GM21529 (cell line): Measurements from ENCODE around the gene GPD2.
A peak's percentile ranks its signal among the peaks of the same experiment; 100 is the strongest.
"Not testable (repeated sequence)": the region's sequence is repeated elsewhere in the genome, so short reads cannot be mapped to it uniquely, and the experiment has no call there.

ENCODE experiments used
- ATAC-seq: cut with Tn5 transposase; IDR thresholded peaks from one replicate; pipeline ENCODE4 v1.9.1; 2021; ENCODE audit not compliant: unreplicated experiment

The GPD2 gene

DNA sequence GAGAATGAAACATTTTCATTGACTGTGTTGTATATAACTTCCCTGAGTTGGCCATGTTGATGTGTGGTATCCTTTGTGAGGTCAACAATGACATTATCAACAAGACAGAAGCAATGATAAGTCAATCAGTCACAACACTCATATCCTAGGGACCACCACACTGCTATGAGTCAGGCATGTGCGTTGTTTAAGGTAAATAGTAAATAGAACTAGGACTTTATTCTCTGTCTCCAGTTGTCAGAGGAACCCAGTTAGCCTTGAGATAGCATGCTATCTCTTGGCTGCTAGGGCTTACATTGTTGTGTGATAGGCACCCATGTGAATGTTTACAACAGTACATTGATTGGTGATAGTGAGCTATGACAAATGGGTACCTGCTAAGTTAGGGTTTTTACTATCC, 37.3 kb downstream of the GPD2 start:
- ATAC-seq: no peak

DNA sequence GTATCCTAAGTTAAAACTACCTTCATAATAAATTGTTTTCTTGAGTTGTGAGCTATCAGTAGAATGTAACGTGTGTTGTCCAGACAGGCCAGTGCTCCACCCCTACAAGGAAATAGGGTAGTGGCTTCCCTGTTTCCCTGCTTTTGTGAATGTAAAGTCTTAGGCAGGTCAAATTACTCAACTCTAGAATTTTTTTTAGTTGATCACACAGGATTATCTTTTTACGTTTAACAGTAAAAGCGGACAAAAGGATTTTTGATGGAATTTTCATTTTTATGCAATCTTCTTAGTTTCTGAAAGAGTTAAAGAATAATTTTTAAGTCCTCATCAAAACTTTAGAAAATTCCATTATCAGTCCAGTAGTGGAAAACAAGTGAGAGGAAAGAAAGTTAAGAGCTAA, 38.2 kb downstream of the GPD2 start:
- no peak for ATAC-seq

DNA sequence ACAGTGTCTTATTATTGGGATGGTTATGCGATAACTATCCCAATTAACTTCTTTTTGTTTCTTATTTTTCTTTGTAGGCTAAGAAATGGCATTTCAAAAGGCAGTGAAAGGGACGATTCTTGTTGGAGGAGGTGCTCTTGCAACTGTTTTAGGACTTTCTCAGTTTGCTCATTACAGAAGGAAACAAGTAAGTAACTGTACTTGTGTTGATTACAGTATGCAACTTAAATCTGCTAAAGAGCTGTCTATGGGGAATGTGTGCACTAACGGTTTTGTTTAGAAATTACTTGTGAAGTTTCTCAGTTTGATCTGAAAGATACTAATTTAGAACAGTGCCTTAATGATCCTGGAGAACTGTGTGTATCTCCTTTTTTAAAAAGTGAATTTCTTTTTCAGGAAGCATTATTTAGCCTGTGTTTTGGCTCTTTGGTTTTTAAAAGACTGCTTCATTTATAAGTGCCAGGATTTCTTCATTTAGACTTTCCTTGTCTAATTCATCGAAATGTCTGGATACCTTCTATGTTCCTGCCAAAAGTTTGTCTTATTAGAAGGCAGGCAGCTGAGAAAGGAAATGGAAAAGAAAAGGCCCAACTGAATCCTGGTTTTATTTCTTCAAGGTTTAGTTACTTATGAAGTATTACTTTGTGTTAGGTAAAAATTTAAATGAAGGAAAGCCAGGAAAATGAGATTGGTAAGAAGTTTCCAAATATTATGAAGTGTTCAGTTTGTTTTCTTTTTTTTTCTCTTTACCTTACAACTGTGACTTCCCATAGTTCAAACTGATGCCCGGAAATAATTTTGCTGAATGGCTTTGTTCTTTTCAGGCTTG, 40.1 kb downstream of the GPD2 start:
- ATAC-seq: peak; percentile 57

DNA sequence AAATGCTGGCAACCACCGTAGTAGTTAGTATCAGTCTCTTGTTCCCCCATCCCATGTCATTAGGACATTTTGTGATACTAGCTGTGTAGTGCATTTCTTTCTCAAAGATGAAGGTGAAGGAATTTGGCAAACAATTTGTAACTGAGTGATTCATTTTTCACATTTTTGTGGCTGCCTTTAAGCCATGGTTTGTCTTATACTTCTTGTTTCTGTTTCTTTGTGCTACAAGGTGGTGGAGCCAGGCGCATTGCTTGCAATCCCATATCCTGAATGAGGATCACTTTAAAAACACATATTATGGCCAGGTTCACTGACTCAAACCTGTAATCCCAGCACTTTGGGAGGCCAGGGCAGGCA, 40.6 kb downstream of the GPD2 start:
- ATAC-seq: peak; percentile 86

- ATAC-seq: no peak
Measured at GRCh38 chr2:156480376-156480775, 44.2 kb downstream of the GPD2 start.

- no peak for ATAC-seq
Measured at GRCh38 chr2:156481312-156481711, 45.1 kb downstream of the GPD2 start.

- no peak for ATAC-seq
Measured at GRCh38 chr2:156483741-156484173, 47.6 kb downstream of the GPD2 start.

- ATAC-seq: no peak
Measured at GRCh38 chr2:156486147-156486546, 50.0 kb downstream of the GPD2 start.

GRCh38 chr2:156486614-156487013, 50.4 kb downstream of the GPD2 start:
- ATAC-seq: no peak

GRCh38 chr2:156489195-156489594, 53.0 kb downstream of the GPD2 start:
- ATAC-seq: peak; percentile 40

- ATAC-seq: no peak
Measured at GRCh38 chr2:156489750-156490465, 53.7 kb downstream of the GPD2 start.

- ATAC-seq: no peak
Measured at GRCh38 chr2:156490466-156490840, 54.3 kb downstream of the GPD2 start.

DNA sequence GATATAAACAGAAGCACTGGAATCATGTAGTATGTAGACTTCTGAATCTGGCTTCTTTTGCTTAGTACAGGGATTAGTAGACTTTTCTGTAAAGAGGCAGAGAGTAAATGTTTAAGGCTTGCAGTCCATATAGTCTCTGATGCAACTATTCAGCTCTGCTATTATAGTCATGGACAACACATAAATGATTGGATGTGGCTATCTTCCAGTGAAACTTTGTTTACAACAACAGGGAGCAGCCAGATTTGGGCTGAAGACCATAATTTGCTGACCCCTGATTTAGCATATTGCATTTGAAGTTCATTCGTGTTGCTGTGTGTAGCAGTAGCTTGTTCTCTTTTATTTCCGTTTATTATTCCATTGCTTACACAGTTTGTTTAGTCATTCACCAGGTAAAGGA, 55.0 kb downstream of the GPD2 start:
- no peak for ATAC-seq

DNA sequence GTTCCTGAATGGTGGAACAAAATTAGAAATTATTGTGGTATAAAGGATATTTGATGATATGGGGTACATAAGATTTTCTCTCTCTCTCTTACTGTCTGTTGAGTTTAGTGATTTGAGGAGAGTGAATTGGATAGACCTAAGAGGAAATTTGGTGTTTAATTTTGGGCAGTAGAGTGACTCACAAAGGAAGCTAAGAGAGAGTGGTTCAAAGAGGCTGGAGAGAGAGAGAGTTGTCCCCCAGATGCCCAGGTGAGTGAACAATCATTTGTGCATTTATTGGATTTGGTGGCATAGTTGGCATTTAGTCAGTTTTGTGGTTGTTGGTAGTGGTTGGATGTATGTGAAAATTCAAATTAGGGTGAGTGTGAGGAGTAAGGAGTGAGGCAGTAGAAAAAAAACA, 56.8 kb downstream of the GPD2 start:
- no peak for ATAC-seq

- ATAC-seq: not testable (repeated sequence)
Measured at GRCh38 chr2:156495998-156496397, 59.8 kb downstream of the GPD2 start.

DNA sequence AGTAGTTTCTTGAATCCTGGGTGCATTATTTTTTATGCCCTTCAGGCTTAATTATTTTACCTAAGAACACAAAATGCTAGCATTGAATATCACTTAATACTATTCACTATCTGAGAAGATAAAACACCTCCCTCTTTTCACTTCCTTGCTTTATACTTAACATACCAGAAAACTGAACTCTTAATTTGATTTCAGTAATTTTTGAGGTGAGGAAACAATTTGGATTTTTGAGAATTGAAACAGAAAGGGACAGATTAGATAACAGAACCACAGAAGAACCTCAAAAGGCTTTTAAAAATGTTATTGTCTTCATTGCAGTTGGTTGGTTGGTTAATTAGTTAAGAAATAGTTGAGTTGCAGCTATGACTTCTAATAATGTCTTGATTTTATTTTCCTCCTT, 69.5 kb downstream of the GPD2 start:
- peak; percentile 69 for ATAC-seq

DNA sequence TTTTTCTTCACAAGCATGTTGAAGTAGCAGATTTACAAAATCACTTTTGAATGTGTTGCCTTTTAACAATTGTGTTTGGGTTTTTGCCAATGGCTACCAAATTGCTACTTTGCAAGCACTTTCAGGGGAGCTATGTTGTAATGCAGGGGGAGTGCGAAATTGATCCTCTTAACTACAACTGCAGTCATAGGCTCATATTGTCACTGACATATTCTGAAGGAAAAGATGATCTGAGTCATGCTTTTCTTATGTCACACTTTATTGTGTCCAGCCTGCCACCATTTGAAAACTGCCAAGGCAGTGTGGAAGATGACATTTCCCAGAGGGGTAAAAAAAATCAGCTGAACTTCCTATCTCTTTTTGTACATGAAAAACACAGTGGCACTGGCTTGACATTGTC, 74.9 kb downstream of the GPD2 start:
- no peak for ATAC-seq

DNA sequence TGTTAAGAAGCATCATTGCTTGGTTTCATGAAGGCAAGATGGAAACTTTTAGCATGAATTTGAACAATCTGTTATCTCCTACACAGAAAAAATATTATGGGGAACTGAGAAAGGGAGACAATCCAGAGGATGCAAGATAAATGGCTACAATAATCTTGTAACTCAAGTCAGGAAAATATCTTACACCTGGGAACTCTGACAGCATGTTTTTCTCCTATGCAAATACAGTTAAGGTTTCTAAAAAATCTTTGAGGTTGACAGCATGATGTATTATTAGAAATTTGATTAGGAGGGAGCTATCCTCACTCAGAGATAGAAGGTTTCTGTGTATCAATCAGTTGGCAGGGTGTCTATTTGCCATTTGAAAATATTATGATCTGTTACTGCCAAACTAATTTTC, 75.6 kb downstream of the GPD2 start:
- ATAC-seq: peak; percentile 66

DNA sequence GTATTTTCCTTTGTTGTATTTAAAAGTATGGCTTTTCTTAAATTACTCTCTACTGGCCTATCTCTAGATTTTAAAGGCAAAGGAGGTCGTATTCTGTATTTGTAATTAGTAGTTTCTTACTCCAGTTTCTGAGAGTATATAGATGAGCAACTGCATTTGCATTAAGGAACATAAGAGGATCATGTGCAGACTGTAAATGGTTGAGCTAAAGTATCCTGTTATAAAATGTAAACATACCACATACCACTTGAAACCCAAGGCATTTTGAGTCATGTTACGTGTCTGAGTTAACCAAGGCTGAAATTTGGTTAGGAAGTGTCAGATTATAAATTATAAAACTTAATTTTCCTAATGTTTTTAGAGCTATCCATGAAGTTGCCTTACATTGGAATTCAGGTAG, 76.3 kb downstream of the GPD2 start:
- ATAC-seq: no peak

DNA sequence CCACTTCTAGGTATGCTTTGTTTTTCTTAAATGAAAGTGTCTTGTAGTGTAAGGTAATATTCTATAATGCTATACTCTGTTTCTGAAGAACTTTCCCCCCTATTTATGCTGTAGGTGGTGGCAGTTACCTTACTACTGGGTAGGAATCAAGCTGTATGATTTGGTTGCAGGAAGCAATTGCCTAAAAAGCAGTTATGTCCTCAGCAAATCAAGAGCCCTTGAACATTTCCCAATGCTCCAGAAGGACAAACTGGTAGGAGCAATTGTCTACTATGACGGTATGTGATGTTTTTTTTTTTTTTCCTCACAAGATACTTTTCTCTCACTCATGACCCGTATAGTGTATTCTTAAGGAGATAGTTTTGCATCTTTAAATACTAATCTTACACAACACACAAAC, 77.0 kb downstream of the GPD2 start:
- no peak for ATAC-seq

DNA sequence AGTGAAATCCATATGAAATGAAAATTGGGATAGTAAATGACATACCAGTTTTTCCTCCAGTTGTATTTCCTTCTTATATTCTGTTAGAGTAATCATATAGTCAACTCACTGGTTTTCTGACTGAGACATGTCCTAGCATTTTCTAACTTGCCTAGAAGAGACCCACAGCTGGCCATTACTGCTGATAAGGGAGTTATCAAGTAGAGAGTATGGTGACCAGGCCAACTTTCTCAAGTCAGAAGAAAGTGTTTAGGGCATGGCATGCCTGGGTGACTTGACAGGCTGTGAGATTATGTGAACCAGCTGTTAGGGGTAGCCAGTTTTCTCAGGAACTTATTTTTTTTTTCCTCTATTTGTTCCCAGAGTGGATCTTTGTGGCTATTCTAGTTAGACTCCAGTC, 81.2 kb downstream of the GPD2 start:
- no peak for ATAC-seq

DNA sequence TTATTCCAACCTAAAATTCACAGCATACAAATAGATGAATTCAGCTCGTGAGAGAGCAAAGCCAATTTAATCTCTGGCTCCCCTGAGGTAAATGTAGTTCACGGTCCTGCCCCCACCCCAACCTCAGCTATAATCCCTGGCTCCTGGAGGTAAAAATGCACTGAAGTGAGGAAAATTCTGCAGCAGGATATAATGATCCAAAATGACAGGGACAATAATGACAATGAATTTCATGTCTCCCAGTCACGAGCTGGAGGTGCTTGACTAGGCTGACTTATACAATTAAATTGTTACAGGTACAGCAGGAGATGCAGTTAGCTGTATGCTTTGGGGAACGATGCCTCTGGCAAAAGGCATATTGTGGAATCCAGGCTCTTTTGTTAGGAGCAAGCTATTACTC, 82.0 kb downstream of the GPD2 start:
- no peak for ATAC-seq
